HCT116 (cell line): ENCODE measurements around the gene MAP3K8. TPM values are rescaled to one million over a fixed set of nuclear protein-coding genes. Genes with fewer than 3 reads are reported as not detected.

Source experiments
- ATAC-seq: fragments of 200-7000 bp; cut with Tn5 transposase; 2 replicates; pipeline ENCODE4 v1.9.1; 2020; ENCODE audit warnings: mild to moderate bottlenecking, moderate library complexity
- BruUV-seq: library from RNA; stranded (reverse); fragments of 400-500 nt; replicated peaks from 2 replicates; lab custom pipeline; 2021; lab: Mats Ljungman, UMichigan
- CTCF ChIA-PET: fragments of 300-600 bp; sonication (Branson Sonifier 250); formaldehyde crosslinking; loops from one replicate; lab custom pipeline; 2021; ENCODE audit warnings: antibody characterized with exemption; lab: Charles Lee
- POLR2A ChIA-PET: fragments of 300-600, 350-600 bp; sonication (Branson Sonifier 250); formaldehyde crosslinking; loops from one replicate; lab custom pipeline; 2021; ENCODE audit warnings: antibody characterized with exemption; lab: Charles Lee
- RAD21 ChIA-PET, 2 experiments: fragments of 300-600 bp; sonication (Branson Sonifier 250); formaldehyde crosslinking; loops; one replicate each; lab custom pipeline; 2023; ENCODE audit warnings: low total read pairs in 2 of 2; ENCODE audit not compliant: uncharacterized antibody in 2 of 2, unreplicated experiment in 2 of 2, low non-redundant PET in 1 of 2; lab: Charles Lee
- DNase-seq: peaks from one replicate; pipeline ENCODE4 v3.0.0-alpha.2; 2010; ENCODE audit warnings: low read depth, low spot score
- H2AFZ ChIP-seq: fragments of 200-600 bp; shearing (Covaris generic), sonication (generic); 2 replicates; pipeline ENCODE4 v1.6.1; 2017; ENCODE audit warnings: low read depth, mixed run types, mixed read lengths, antibody characterized with exemption, low read length; ENCODE audit not compliant: poor library complexity, severe bottlenecking
- H3K27ac ChIP-seq: 2 replicates; pipeline ENCODE4 v1.5.1; 2012; ENCODE audit warnings: low read depth, low read length
- H3K27me3 ChIP-seq: fragments of 200-600 bp; sonication (generic); 2 replicates; pipeline ENCODE4 v1.6.1; 2016; ENCODE audit warnings: mixed run types, low read length, mixed read lengths; ENCODE audit not compliant: insufficient read depth
- H3K36me3 ChIP-seq, 2 experiments: fragments of 200-500 bp in 1 of 2; fragments of 200-600 bp in 1 of 2; sonication (Bioruptor generic) in 1 of 2; sonication (generic) in 1 of 2; 2 replicates each; pipeline versions ENCODE4 v1.5.1 to v1.6.1; 2014 to 2016; ENCODE audit warnings: low read length in 2 of 2, inconsistent platforms in 1 of 2, mixed read lengths in 1 of 2, mixed run types in 1 of 2; ENCODE audit not compliant: insufficient read depth in 2 of 2, control insufficient read depth in 1 of 2
- H3K4me1 ChIP-seq, 2 experiments: fragments of 200-600 bp in 1 of 2; sonication (generic) in 1 of 2; 2 replicates each; pipeline versions ENCODE4 v1.5.1 to v1.6.1; 2012 to 2017; ENCODE audit warnings: low read length in 2 of 2, inconsistent platforms in 1 of 2, mild to moderate bottlenecking in 1 of 2, mixed read lengths in 1 of 2, mixed run types in 1 of 2, moderate library complexity in 1 of 2; ENCODE audit not compliant: insufficient read depth in 2 of 2, control insufficient read depth in 1 of 2
- H3K4me2 ChIP-seq: fragments of 200-600 bp; sonication (generic); 2 replicates; pipeline ENCODE4 v1.6.1; 2017; ENCODE audit warnings: mixed run types, low read length, mixed read lengths
- H3K4me3 ChIP-seq, 2 experiments: fragments of 200-600 bp in 1 of 2; sonication (generic) in 1 of 2; replicated peaks in 1 of 2; 2 replicates each; pipeline ENCODE4 v1.5.1; 2011 to 2016; ENCODE audit warnings: low read length in 2 of 2, control low read depth in 1 of 2, low read depth in 1 of 2, mild to moderate bottlenecking in 1 of 2, mixed read lengths in 1 of 2, mixed run types in 1 of 2
- H3K79me2 ChIP-seq: fragments of 200-600 bp; sonication (generic); 2 replicates; pipeline ENCODE4 v1.6.1; 2017; ENCODE audit warnings: mild to moderate bottlenecking, mixed run types, low read length, moderate library complexity, mixed read lengths; ENCODE audit not compliant: insufficient read depth
- H3K9ac ChIP-seq: fragments of 200-600 bp; sonication (generic); 2 replicates; pipeline ENCODE4 v1.6.1; 2016; ENCODE audit warnings: low read length, mixed read lengths
- H3K9me2 ChIP-seq: fragments of 200-600 bp; sonication (generic), shearing (Covaris generic); 2 replicates; pipeline ENCODE4 v1.6.1; 2017; ENCODE audit warnings: mixed run types, mild to moderate bottlenecking, moderate library complexity; ENCODE audit not compliant: insufficient read depth
- H3K9me3 ChIP-seq, 2 experiments: fragments of 200-500 bp in 1 of 2; fragments of 200-600 bp in 1 of 2; sonication (Bioruptor generic) in 1 of 2; sonication (generic) in 1 of 2; 2 replicates each; pipeline ENCODE4 v1.6.1; 2014 to 2017; ENCODE audit warnings: low read length in 2 of 2, mixed read lengths in 2 of 2, inconsistent platforms in 1 of 2, low read depth in 1 of 2, mild to moderate bottlenecking in 1 of 2, mixed run types in 1 of 2, moderate library complexity in 1 of 2; ENCODE audit not compliant: control insufficient read depth in 1 of 2, insufficient read depth in 1 of 2
- H4K20me1 ChIP-seq: fragments of 200-600 bp; sonication (generic), shearing (Covaris generic); 2 replicates; pipeline ENCODE4 v1.6.1; 2017; ENCODE audit warnings: mixed run types, mild to moderate bottlenecking, moderate library complexity; ENCODE audit not compliant: insufficient read depth
- CBX3 ChIP-seq: IDR thresholded peaks from 2 replicates; pipeline ENCODE4 v1.6.1; 2012; ENCODE audit warnings: low read depth
- CEBPB ChIP-seq: IDR thresholded peaks from 2 replicates; pipeline ENCODE4 v1.6.1; 2012; ENCODE audit warnings: low read depth
- EGR1 ChIP-seq: IDR thresholded peaks from 2 replicates; pipeline ENCODE4 v1.6.1; 2012; ENCODE audit warnings: low read depth
- ELF1 ChIP-seq: IDR thresholded peaks from 2 replicates; pipeline ENCODE4 v1.6.1; 2012; ENCODE audit warnings: low read depth, borderline replicate concordance
- EZH2 ChIP-seq: fragments of 200-600 bp; sonication (generic); IDR thresholded peaks from 2 replicates; pipeline ENCODE4 v1.6.1; 2017; ENCODE audit warnings: antibody characterized with exemption, mixed run types
- EZH2phosphoT487 ChIP-seq: fragments of 200-600 bp; IDR thresholded peaks from 2 replicates; pipeline ENCODE4 v1.6.1; 2018; ENCODE audit warnings: antibody characterized with exemption, borderline replicate concordance
- JUND ChIP-seq: IDR thresholded peaks from 2 replicates; pipeline ENCODE4 v1.6.1; 2012
- POLR2AphosphoS5 ChIP-seq: IDR thresholded peaks from 2 replicates; pipeline ENCODE4 v1.6.1; 2011; ENCODE audit warnings: mild to moderate bottlenecking, low read depth, low read length, moderate library complexity
- SIN3A ChIP-seq: IDR thresholded peaks from 2 replicates; pipeline ENCODE4 v1.6.1; 2012; ENCODE audit warnings: low read depth
- SP1 ChIP-seq: IDR thresholded peaks from 2 replicates; pipeline ENCODE4 v1.6.1; 2012; ENCODE audit warnings: low read depth
- ZBTB33 ChIP-seq: IDR thresholded peaks from 2 replicates; pipeline ENCODE4 v1.6.1; 2011; ENCODE audit warnings: mild to moderate bottlenecking, low read length, moderate library complexity; ENCODE audit not compliant: insufficient replicate concordance; ENCODE audit errors: extremely low read depth
- ZFX ChIP-seq: fragments of 450-650 bp; IDR thresholded peaks from 2 replicates; pipeline ENCODE4 v1.6.1; 2017
- intact Hi-C: fragments of 100-400 bp; cut with micrococcal nuclease; formaldehyde crosslinking; loops from 2 replicates; pipeline ENCODE4 v1.10.0; 2022
- total RNA-seq: library from RNA; stranded (reverse); gene quantifications from one replicate; pipeline ENCODE4 v1.2.1, GENCODE V29; 2021; ENCODE audit not compliant: unreplicated experiment
- TF ChIP-seq, protein P1 (sequence below), 3 experiments: fragments of 200-600 bp in 1 of 3; sonication (generic) in 1 of 3; IDR thresholded peaks in 2 of 3; conservative IDR thresholded peaks in 1 of 3; 2 replicates each; pipeline ENCODE4 v1.5.1; 2012 to 2017; ENCODE audit warnings: low read depth in 2 of 3, low read length in 2 of 3, antibody characterized with exemption in 1 of 3, borderline replicate concordance in 1 of 3, control low read depth in 1 of 3, mild to moderate bottlenecking in 1 of 3, mixed read lengths in 1 of 3, mixed run types in 1 of 3, moderate library complexity in 1 of 3; ENCODE audit not compliant: insufficient read depth in 1 of 3
- TF ChIP-seq, protein P2 (sequence below): IDR thresholded peaks from 2 replicates; pipeline ENCODE4 v1.6.1; 2012
- TF ChIP-seq, protein P3 (sequence below): IDR thresholded peaks from 2 replicates; pipeline ENCODE4 v1.6.1; 2012

Gene MAP3K8
- total RNA-seq, 1 experiment from 2014 or later, result 4.5 TPM

DNA sequence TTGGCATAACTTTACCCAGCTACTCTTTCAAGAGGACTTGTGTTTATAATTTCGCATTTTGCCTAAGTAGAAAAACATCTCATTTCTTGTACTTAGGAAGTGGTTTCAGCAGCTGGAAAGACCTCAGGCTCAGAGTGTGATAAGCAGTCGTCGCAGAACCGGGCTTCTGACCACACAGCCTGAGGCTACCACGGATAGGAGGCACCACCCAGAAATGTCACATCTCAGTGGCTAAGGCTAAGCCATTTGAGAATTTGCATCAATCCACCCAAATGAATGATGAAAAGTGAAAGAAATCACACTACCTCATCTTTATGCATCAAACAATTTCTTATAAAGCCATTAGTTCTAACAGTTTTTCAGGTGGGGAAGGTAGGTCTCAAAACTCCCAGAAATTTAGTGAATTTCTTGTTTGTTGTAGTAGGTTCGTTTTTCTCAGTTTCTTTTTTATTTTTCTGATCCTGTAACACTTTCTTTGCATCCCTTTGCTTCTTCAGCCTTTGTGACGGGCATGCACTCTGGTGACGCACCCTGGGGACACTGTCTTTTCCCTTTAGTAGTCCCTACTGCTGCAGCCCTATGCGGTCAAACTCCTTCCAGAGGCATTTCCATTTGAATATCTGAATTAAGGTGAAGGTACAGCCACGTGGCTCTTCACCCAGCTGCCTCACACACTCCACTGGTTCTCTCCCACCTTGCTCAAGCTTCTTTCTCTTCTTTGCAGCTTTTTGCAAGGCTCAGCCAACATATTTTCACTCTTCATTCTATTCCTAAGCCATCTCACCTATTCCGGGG, 68.5 kb downstream of the MAP3K8 start:
- no peak overlapping the region for H3K4me3 ChIP-seq
- CTCF ChIA-PET, result no interaction called here
- no peak overlapping the region for H3K4me2 ChIP-seq
- TF ChIP-seq, protein P1, sequence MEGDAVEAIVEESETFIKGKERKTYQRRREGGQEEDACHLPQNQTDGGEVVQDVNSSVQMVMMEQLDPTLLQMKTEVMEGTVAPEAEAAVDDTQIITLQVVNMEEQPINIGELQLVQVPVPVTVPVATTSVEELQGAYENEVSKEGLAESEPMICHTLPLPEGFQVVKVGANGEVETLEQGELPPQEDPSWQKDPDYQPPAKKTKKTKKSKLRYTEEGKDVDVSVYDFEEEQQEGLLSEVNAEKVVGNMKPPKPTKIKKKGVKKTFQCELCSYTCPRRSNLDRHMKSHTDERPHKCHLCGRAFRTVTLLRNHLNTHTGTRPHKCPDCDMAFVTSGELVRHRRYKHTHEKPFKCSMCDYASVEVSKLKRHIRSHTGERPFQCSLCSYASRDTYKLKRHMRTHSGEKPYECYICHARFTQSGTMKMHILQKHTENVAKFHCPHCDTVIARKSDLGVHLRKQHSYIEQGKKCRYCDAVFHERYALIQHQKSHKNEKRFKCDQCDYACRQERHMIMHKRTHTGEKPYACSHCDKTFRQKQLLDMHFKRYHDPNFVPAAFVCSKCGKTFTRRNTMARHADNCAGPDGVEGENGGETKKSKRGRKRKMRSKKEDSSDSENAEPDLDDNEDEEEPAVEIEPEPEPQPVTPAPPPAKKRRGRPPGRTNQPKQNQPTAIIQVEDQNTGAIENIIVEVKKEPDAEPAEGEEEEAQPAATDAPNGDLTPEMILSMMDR (IDR thresholded peaks at IDR 0.05 in 2 of 3, conservative IDR thresholded peaks at IDR 0.05 in 1 of 3; ENCODE audit: borderline replicate concordance in 1 of 3, insufficient read depth in 1 of 3, low read depth in 2 of 3, low read length in 2 of 3), result no peak
- TF ChIP-seq EZH2phosphoT487 (no peak), SIN3A (no peak), EZH2 (no peak), ELF1 (no peak), EGR1 (no peak), CBX3 (no peak), JUND (no peak), ZFX (no peak), SP1 (no peak), POLR2AphosphoS5 (no peak), CEBPB (no peak), ZBTB33 (no peak)
- TF ChIP-seq, protein P2, sequence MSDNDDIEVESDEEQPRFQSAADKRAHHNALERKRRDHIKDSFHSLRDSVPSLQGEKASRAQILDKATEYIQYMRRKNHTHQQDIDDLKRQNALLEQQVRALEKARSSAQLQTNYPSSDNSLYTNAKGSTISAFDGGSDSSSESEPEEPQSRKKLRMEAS, result no peak
- TF ChIP-seq, protein P3, sequence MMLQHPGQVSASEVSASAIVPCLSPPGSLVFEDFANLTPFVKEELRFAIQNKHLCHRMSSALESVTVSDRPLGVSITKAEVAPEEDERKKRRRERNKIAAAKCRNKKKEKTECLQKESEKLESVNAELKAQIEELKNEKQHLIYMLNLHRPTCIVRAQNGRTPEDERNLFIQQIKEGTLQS, result no peak
- H3K9me2 ChIP-seq, result no peaks in the 10 kb centered on the region
- H2AFZ ChIP-seq, result no peak overlapping the region
- H3K27ac ChIP-seq, result no peak overlapping the region
- peaks cover 9% of the 10 kb centered on the region; the same call in 1 of the 2 replicates for H3K27me3 ChIP-seq
- intact Hi-C loops, result no loop called here
- ATAC-seq, result no peak
- H3K9ac ChIP-seq, result no peak overlapping the region
- H3K79me2 ChIP-seq, result no peaks in the 10 kb centered on the region
- H4K20me1 ChIP-seq, result no peaks in the 10 kb centered on the region
- RAD21 ChIA-PET, result no interaction called here
- DNase-seq, result no peak
- POLR2A ChIA-PET, result no interaction called here
- no peaks in the 10 kb centered on the region for H3K36me3 ChIP-seq
- no peaks in the 10 kb centered on the region for H3K9me3 ChIP-seq
- BruUV-seq, result no TSS peak
- no peaks in the 10 kb centered on the region for H3K4me1 ChIP-seq
